HuH-7 (cell line): Measurements from ENCODE around the gene PGLYRP3.
A peak's percentile ranks its signal among the peaks of the same experiment; 100 is the strongest.

Source experiments
- DNase-seq: peaks from one replicate; pipeline ENCODE4 v3.0.0; 2011; ENCODE audit warnings: low spot score

PGLYRP3 gene

DNA sequence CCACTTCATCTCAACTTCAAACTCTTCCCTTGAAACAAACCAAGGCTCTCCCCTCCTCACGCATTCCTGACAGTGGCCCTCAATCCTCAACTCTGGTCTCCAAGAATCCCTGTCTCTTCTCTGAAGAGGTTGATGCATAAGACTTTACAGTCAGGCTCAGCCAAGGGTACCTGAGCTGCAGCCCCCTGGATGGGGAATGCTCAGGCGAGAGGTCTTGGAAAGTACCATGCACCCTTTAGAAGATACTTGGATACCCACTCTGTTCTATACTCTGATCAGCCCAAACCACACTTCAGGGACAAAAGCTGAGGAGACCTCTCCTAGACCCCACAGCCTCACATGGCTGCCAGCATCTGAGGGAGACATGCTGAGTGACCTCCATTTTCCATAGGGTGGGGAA lies 536 bp upstream of the PGLYRP3 start:
- no peak for DNase-seq

DNA sequence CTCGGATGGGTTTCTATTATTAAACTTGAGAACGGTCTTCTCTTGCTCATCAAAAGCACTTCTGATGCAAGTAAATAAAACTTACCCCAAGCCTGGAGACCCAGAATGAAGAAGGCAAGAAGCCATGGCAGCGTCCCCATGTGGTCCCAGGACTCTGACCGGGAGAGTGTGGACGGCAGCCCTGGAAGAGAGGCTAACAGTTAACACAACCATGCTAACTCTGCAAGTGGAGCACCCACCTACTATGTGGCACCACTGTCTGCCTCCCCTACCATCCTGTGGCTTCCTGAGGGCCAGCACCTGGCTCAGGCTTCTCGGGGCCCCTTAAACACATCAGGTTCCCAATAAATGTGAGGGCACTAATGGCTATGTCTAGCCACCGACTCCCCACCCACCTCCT lies 2.2 kb downstream of the PGLYRP3 start:
- DNase-seq, result no peak

DNA sequence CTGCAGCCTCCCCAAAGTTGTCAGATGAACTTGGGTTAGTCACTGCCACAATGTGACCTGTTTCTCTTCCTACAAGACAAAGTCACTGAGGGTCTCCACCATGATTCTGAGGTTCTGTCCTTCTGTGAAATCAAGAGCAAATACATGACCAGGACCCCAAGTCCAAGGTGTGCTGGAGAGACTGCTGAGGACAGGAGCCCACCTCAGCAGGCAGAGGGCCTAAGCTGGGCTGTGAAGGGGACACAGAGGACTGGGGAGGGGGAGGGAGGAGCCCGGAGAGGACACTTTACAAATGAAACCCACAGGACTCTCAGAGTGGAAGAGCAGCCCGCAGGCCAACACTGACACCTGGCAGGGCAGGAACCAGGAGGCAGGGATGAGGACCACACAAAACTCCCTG lies 3.3 kb downstream of the PGLYRP3 start:
- no peak for DNase-seq

DNA sequence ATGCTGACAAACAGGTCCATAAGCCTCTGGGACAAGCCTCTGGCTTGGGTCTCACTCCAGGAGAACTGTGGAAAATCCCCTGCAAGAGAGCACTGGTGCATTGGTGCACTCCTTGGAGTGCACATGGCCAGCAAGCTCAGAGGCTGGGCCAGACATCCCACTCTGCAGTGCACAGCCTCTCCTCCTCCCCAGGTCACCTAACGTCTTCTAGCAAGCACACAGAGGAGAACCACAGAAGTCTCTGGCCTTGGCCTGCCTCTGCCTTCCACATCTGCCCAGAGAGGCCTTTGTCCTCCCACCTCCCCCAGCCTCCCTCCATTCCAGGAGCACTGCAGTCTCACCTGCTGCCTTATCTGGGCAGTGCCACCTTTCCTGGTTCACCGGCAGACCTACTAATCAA lies 4.2 kb downstream of the PGLYRP3 start:
- no peak for DNase-seq

- no peak for DNase-seq
These were observed 5.5 kb downstream of the PGLYRP3 start for GRCh38 chr1:153307221-153307600.

- no peak for DNase-seq
These were observed 6.2 kb downstream of the PGLYRP3 start for GRCh38 chr1:153306303-153307220.

- DNase-seq, result no peak
These were observed 7.1 kb downstream of the PGLYRP3 start for GRCh38 chr1:153305682-153306081.

DNA sequence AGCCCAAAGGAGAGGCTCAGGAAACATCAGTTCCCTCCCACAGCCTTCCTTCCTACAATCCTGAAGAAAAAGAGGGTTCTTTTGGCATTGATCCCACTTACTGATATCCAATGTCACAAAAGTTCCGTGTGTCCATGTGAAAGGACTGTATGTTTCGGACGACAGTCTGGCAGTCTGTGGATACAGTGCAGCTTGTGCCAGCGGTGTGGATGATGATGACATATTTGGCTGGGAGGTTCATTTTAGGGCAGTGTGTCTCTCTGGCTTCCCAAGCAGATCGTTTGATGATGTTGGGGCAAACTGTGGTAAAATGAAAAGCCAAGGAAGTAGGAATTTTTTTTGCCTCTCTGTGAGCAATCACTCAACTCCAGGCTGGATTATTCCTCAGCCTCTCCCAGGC lies 10.4 kb downstream of the PGLYRP3 start:
- no peak for DNase-seq

GRCh38 chr1:153293851-153294250 lies 18.9 kb downstream of the PGLYRP3 start:
- no peak for DNase-seq

DNA sequence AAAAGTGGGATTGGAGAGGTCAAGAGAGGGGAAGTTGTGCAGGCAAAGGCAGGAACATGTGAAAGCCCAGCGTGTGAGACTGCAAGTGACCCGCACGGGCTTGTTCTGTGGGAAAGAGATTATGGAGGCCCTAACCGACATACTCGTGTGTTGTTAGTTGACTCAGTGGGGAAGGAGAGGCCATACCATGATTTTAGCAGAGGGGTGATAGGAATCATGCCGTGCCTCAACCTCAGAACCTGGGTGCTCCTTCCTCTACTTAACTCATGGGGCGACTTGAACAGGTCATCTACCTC lies 19.3 kb downstream of the PGLYRP3 start:
- no peak for DNase-seq

GRCh38 chr1:153292740-153293479 lies 19.8 kb downstream of the PGLYRP3 start:
- no peak for DNase-seq

DNA sequence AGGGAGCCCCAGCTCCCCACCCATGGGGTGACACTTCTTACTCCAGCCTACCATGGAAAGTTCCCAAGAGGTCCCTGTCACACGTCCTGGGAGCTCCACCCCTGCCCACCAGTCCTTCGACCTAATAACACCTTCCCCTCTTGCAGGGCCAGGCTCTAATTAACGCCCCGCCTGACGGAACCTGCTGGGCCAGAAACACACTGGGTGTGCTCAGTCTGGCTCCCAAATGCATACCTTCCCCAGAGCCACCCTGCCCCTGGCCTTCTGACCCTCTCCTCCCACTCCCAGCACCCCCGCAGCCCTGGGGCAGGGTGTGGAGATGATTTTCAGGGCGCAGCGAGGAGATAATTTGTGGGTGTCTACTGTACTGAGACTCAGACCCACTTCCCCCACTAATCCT lies 20.6 kb downstream of the PGLYRP3 start:
- no peak for DNase-seq

GRCh38 chr1:153291514-153291913 lies 21.2 kb downstream of the PGLYRP3 start:
- no peak for DNase-seq

- peak; percentile 59 for DNase-seq
These were observed 24.0 kb downstream of the PGLYRP3 start for GRCh38 chr1:153288634-153289275.

DNA sequence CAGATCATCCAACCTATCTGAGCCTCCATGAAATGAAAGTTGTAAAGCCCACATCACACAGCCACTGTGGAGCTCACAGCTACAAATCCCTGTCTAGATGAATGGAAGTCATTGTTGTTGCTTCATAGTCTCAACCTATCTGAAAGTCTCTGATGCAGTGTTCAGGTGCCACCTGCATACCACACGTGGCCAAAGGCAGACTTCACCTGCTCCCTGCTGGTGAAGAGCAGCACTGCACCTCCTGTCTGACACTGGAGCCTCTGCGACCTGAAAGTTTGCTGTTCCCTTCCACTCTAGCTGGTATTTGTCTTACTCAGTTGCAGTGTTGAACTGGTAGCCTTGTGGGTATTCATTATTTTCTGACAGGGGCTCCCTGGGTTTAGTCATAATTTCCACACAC lies 34.9 kb downstream of the PGLYRP3 start:
- peak; percentile 26 for DNase-seq

GRCh38 chr1:153272186-153272585 lies 40.6 kb downstream of the PGLYRP3 start:
- no peak for DNase-seq

GRCh38 chr1:153271711-153272110 lies 41.0 kb downstream of the PGLYRP3 start:
- DNase-seq, result no peak

GRCh38 chr1:153265457-153265856 lies 47.3 kb downstream of the PGLYRP3 start:
- no peak for DNase-seq

- no peak for DNase-seq
These were observed 50.1 kb downstream of the PGLYRP3 start for GRCh38 chr1:153262462-153263157.

DNA sequence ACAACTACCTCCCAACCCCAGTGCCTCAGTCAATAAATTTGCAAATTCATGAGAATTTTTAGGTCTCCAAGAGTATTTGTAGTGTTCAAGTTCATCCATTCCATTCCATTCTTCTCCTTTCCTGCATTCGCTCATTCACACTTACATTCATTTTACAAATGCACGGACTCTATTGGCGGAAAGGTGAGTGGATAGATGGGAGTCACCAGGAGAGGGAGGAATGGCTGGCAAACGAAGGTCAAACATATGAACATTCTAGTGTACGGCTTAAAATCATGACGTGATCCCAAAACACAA lies 50.7 kb downstream of the PGLYRP3 start:
- DNase-seq, result no peak

- no peak for DNase-seq
These were observed 51.3 kb downstream of the PGLYRP3 start for GRCh38 chr1:153261281-153262069.
